ENCODE measurements around the gene TMED10.
"Not testable (repeated sequence)": the region's sequence is repeated elsewhere in the genome, so short reads cannot be mapped to it uniquely, and the experiment has no call there.

Gene TMED10

DNA sequence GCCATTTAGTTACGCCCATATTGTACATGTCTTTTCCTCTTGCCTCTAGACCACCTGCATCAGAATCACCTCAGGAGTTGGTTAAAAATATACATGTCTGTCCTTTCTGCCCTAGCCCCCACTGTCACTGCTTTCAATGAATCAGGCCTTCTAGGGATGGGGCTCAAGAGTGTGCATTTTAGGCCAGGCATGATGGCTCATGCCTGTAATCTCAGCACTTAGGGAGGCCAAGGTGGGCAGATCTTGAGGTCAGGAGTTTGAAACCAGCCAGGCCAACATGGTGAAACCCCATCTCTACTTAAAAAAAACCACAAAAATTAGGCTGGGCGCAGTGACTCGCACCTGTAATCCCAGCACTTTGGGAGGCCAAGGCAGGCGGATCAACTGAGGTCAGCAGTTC lies 13.6 kb upstream of the TMED10 start:
- no peak for DNase-seq (ENCODE audit: low read depth)

DNA sequence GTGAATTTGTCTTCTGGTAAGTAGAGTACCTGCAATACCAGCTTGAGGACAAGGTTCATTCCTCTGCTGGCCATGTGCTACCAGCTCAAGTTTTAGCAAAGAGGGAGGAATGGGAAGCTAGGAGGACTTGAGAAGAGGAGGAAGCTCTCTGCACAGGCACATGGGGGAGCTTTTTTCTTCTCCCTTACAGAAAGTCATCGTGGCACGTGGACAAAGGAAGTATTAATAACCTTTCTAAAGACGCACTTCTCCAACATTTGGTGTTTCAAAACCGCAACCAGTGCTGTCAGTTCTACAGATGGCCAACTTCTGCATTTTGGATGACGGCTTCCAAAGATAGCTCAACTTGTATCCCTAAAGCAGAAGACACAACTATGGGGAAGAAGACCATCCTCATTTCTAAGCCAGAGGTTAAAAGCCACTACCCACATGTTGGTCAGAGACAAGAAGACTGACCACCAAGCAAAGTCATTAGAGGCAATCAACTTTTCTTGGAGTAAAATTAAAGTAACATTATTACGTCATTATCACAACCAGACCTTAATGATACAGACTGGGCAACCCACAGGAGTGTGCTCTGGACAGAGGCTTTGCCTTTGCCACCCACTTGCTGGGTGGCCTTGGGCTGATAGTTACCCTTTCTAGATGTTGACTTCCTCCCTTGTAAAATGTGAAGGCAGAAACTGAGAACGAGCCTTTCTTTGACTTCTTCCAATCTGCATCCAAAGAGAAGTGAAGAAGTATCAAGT lies 12.3 kb upstream of the TMED10 start:
- DNase-seq (ENCODE audit: low read depth) = no peak

DNA sequence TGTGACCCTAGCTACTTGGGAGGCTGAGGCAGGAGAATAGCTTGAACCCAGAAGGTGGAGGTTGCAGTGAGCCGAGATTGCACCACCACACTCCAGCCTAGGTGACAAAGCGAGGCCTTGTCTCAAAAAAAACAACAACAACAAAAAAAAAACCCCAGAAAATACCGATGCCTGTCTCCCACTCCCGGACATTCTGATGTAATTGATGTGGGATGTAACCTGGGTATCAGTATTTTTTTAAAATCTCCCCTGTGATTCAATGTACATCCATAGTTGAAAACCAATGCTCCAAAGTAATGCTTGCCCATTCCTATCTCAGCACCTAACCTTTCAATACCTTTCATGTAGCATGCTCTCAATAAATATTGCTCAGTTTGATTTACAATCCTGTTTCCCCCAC lies 11.7 kb upstream of the TMED10 start:
- no peak for DNase-seq (ENCODE audit: low read depth)

DNA sequence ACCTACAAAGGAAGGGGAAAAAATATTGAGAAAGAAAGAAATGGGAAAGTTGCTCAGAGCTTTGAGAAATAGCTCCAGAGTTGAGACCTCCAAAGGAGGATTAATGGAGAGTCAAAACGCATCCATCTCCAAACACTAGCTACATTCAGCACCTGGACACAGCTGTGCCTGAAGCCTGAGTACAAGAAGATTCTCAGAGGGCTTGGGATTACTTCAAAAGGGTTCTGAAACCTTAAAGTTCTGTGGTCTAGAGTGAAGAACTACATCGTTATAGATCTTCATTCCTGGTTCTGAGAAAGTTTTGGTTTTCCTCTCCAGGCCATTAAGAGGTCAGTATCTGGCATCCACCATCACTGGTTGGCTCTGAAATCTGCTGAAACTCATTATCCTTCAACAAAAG lies 10.5 kb upstream of the TMED10 start:
- DNase-seq (ENCODE audit: low read depth) = no peak

DNA sequence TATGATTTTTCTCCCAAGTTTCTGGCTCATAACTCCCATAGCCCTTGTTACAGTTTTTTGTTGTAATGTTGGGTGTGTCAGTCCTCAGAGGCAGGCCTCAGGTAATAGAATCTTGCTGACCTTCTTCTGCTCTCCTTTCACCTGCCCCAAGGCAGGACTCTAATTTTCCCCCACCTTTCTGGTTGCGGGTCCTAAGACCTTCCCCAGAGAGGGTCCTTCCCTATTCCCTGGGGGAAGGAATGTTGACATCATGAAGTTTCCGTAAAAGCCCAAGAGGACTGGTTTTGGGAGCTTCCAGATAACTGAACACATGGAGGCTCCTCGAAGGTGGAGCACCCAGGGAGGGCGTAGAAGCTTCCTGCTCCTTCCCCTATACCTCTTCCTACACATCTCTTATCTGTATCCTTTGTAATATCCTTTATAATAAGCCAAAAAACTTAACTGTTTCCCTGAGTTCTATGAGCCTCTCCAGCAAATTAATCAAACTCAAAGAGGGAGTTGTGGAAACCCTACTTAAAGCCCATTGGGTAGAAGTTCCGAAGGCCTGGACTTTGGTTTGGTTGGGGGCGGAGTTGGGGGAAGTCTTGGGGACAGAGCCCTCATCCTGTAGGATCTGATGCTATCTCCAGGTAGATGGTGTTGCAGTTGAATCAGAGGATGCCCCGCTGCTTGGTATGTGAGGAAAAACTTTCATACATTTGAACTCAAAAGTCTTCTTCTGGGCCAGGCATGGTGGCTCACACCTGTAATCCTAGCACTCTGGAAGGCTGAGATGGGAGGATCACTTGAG lies 9.0 kb upstream of the TMED10 start:
- no peak for DNase-seq (ENCODE audit: low read depth)

DNA sequence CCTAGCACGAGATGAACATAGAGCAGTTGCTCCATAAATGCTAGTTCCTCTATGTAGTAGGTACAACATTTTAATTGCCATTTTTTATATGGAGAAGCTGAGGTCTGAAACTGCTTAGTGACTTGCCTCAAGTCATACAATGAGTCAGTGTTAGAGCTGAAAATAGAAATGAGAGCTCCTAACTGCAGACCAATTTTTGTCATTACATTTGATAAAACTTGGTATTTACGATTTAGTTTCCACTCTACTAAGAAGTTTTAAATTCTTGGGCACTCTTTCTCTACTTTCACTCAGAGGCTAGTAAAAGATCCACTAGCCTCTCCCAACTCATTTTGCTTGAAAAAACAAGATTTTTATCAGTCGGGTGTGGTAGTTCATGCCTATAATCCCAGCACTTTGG lies 8.1 kb upstream of the TMED10 start:
- no peak for DNase-seq (ENCODE audit: low read depth)

DNA sequence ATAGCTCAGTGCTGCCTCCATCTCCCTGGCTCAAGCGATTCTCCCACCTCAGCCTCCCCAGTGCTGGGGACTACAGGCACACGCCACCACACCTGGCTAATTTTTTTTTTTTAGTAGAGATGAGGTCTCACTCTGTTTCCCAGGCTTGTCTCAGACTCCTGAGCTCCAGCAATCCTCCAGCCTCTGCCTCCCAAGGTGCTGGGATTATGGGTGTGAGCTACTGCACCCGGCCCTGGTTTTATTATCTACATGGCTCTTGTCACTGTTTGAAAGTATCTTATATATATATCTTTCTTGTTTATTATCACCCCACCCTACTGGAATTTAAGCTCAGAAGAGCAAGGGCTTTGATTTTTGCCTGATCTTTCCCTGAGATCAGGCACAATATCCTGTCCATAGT lies 7.6 kb upstream of the TMED10 start:
- no peak for DNase-seq (ENCODE audit: low read depth)

DNA sequence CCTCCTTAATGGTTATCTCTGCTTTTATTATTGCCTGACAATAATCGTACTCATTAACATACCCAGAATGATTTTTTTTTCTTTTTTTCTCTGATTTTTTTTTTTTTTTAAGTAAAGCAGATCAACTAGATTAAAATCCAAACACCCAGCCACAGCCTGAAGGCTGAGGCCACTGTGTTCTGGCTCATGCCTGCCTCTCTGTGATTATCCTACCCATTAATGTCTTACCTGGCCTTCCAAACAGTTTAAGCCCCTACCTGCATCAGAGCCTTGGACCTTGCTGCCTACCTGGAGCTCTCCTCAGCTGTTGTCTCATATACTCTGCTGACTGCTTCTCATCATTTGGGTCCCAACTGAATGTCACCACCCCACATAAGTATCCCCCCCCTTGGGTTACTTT lies 6.8 kb upstream of the TMED10 start:
- no peak for DNase-seq (ENCODE audit: low read depth)

DNA sequence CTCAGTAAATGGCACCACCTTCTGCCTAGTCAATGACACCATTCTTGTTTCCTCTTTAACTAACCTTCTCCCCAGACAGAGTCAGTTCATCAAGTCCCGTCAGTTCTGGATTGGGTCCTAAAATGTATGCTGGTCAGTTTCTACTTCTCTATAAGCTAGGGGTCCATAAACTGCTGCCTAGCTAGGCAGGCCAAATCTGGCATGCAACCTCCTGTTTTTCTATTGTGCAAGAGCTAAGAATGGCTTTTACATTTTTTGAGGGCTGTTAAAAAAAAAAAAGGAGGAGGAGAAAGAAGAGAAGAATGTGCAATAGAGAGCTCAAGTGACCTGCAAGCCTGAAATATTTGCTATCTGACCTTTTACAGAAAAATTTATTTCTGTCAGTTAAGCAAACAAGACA lies 6.4 kb upstream of the TMED10 start:
- no peak for DNase-seq (ENCODE audit: low read depth)

DNA sequence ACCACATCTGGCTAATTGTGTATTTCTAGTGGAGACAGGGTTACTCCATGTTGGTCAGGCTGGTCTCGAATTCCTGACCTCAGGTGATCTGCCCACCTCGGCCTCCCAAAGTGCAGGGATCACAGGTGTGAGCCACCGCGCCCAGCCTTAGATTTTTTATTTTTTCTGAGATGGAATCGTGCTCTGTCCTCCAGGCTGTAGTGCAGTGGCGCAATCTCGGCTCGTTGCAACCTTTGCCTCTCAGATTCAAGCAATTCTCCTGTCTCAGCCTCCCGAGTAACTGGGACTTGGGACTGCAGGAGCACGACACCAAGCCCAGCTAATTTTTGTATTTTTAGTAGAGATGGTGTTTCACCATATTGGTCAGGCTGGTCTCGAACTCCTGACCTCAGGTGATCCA lies 5.8 kb upstream of the TMED10 start:
- not testable (repeated sequence) for DNase-seq (ENCODE audit: low read depth)

DNA sequence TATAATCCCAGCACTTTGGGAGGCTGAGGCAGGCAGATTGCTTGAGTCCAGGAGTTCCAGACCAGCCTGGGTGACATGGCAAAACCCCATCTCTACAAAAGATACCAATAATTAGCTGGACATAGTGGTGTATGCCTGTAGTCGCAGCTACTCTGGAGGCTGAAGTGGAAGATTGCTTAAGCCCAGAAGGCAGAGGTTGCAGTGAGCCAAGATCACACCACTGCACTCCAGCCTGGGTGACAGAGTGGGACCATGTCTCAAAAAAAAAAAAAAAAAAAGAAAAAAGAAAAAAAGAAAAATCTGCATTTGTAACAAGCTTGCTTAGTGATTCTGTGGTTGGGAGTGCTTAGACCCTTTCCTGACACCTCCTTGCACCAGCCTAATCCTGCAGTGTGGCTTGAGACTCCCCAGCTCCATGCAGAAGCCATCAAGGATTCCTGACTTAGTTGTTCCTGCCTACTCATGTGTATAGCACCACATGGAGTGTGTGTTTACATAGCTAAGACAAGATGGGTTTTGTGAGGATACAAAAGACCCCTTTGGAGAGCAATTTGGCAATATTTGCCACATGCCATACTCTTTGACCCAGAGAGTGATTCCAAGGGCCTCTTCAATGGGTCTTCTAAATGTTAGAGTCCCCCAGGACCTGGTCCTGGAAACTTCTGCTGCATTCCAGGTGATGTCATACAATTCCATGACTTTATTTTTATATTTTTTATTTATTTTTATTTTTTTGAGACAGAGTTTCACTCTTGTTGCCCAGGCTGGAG lies 5.1 kb upstream of the TMED10 start:
- DNase-seq (ENCODE audit: low read depth) = no peak

DNA sequence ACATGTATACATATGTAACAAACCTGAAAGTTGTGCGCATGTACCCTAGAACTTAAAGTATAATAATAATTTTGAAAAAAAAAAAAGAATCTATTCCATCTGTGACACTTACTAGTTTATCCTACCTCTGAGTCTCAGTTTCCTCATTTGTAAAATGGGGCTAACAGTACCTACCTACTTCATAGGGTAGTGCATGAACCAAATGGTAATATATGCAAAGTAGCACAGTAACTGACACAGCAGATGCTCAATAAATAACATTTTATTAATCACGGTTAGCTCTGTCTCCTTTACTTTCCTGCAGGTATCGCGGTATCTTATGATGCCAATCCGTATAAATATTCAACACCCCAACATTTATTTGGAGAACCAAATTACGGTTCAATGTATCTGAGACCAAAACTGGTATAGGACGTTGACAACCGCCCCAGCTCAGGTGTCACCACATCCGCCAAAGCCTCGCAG lies 703 bp downstream of the TMED10 start:
- no peak for DNase-seq (ENCODE audit: low read depth)

DNA sequence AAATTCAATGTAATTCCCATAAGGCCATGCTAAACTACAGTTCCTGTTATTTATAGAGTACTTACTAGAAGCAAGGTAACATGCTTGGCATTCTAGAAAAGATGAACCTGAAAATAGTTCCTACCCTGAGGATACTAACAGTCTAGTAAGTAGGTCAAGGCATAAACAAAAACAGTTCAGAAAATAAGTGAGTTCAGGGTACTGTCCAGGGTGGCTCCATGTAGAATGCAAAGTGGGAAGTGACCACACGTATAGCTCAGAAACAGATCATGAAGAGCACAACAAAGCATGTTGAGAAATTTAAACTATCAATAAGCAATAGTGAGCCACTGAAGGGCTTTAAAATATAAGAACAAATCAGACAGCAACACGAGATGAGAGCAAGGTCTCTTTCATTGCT lies 2.3 kb downstream of the TMED10 start:
- no peak for DNase-seq (ENCODE audit: low read depth)

DNA sequence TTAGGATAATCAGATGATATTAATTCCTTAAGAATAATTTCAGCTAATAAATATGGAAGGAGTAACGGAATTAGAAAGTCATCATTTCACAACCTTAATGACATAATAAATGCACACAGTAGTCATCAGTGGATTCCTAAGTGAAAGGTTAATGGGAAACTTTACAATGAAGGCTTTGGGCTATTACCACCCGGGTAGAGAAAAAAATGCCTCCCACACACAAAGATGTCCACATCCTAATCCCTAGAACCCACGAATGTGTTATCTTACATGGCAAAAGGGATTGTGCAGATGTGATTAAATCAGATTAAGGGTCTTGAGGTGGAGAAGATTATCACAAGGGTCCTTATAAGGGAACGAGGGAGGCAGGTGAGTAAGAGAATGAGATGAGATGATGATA lies 5.6 kb downstream of the TMED10 start:
- DNase-seq (ENCODE audit: low read depth) = no peak

DNA sequence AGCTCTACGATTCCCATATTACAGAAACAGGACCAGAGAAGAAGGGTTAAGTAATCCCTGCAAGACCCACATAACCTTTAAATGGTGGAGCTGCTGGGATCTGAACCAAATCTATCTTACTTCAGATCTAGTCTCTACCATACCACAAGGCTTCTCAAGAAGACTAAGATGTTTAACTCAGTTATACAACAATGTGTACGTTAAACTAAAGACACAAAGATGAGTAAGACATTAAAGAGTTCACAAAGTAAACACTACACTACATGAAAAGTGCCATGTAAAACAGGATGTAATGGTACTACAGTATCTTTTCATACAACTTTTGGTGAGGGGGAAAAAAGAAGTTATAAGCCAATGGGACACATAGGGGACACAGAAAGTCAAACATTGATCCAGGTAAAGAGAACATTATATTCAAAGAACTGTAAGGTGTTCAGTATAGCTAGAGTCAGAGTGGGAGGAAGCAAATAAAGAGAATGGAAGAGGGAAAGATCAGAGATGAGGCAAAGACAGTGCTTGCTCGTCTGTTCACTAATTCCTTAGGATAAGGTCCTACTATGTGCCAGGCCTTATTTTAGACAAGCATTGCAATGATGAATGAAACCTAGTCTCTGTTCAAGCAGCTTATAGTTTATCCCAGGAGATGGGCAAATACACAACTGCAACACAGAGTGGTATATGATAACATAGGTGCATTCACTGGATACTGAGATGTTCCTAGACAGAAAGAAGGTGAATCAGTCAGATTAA lies 7.7 kb downstream of the TMED10 start:
- DNase-seq (ENCODE audit: low read depth) = no peak

DNA sequence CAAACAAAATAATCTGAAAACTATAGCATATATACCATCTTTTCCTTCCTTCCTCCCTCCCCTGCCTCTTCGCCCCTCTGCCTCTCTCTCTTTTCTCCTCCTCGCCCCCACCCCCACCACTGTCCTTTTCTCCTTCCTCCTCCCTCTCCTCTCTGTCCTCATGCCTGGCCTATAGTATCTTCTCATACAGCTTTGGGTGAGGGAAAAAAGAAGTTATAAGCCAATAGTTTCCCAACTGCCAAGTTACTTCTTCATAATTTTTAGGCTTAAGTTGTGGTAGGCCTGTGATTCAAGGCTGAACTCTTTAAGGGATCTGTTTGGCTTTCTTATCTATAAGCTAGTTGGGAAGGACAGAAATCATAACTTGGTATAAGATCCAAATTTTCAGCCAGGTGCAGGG lies 9.1 kb downstream of the TMED10 start:
- no peak for DNase-seq (ENCODE audit: low read depth)

DNA sequence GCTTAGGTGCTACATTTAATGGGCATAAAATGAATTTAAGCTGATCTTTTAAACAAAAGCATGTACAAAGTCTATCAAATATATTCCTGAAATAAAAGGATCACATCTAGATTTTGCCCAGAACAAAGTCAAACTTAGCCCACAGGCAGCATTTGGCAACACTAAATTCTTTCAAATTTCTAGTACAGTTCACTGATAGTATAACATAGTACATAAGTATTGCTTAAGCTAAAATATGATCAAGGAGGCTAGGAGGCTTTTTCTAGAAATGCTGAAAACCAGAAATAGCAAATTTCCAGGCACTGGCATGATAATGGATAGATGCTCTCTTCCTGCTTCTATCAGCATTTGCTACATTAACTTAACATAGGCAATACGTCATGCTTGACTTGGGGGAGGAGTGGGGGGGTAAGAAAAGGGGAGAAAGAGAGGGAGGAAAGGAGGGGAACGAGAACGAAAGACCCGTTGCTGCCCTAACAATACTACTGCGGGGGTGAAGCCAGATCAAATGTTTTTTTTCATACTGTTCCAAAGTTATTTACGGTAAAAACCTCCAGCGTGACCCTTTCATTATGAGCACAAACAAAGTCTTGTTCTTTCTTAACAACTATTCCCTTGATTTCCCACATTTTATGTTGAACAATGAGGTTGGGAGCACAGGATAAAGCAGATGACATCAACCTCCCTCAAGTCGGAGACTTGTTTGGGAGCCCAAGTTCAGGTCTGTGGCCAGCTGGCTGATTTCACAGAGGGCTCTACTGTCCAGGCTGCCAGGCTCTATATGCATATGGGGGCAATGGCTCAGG lies 10.6 kb downstream of the TMED10 start:
- DNase-seq (ENCODE audit: low read depth) = no peak

DNA sequence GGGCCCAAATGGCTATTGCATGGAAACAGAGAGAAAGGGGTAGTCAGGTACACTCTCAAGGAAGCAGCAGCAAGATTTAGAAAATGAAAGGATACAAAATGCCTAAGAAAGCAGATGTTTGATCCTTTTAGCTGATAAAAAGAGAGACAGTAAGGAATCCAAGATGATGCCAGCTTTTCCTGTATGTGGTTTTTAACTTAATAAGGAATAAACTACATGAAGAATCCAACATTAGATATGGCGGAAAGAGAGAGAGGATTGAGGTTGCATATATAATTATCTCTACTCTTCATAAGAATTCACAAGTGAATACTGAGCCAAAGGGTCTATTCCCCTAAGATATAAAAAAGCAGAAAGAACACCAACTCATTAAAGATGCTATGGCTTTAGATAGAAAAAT lies 11.6 kb downstream of the TMED10 start:
- no peak for DNase-seq (ENCODE audit: low read depth)

DNA sequence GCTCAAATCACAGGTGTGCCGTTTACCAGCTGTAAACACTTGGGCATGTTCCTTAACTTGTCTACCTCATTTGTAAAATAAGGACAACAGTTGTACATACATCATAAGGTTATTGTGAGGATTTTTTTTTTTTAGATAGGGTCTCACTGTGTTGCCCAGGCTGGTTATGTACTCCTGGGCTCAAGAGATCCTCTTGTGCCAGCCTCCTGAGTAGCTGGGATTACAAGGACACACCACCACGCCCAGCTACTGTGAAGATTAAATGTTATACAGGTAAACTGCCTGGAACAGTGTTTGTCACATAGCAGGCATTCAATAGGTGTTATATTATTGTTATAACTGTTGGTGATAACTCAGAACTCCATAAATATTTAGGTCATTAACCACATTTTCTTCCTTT lies 12.7 kb downstream of the TMED10 start:
- DNase-seq (ENCODE audit: low read depth) = no peak

DNA sequence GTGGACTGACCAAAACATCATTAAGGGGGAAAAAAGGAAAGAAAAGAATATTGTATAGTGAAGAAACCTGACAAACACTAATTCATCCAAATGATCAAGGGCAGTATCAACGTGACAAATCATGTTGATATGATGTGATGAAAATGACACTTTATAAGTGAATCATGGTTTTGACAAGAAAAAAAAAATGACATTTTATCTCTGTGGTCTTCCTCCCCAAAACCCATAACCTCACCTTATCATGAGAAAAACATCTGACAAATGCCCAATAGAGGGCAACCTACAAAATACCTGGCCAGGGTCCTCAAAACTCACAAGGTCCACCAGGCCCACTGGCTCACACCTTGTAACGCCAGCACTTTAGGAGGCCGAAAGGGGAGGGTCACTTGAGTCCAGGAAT lies 13.8 kb downstream of the TMED10 start:
- DNase-seq (ENCODE audit: low read depth) = no peak
